Right lobe of liver (tissue), 4 donors: Measurements from ENCODE around the gene TNIK.

Experiments
- POLR2A ChIP-seq: fragments of 450-650 bp; IDR thresholded peaks from one replicate; pipeline ENCODE4 v1.6.1; 2017; ENCODE audit warnings: antibody characterized with exemption, mild to moderate bottlenecking
- TF ChIP-seq, protein P1 (sequence below), 4 donors: fragments of 200-600 bp in 3 of 4; fragments of 450-650 bp in 1 of 4; IDR thresholded peaks; one replicate each; pipeline versions ENCODE4 v1.5.1 to v1.8.0; 2016 to 2022; ENCODE audit warnings: antibody characterized with exemption in 4 of 4, mild to moderate bottlenecking in 2 of 4
- donor health status: DM: no; HTN: no; CAD: no.
- donor health status: DM: no; HTN: no; CAD: no.
- donor health status: DM: no; HTN: yes; CAD: no.

DNA sequence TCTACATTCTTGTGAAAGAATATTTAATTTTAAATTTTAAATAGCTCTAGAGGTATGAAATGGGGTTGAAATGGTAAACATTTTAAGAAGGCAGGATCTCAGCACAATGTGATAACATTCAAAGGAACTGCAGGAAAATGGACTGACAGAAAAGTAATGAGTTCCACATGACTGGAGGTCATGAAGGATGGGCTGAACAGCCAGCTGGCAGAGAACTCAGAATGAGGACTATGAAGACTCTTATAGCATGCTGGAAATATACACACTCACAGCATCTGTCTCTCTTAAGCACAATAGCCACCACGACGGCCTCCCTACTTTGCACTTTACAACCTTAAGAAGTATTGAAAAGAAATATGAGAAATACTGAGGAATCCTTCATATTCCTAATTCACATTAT, 94.7 kb downstream of the TNIK start:
- no peak for TF ChIP-seq POLR2A
- TF ChIP-seq, protein P1, sequence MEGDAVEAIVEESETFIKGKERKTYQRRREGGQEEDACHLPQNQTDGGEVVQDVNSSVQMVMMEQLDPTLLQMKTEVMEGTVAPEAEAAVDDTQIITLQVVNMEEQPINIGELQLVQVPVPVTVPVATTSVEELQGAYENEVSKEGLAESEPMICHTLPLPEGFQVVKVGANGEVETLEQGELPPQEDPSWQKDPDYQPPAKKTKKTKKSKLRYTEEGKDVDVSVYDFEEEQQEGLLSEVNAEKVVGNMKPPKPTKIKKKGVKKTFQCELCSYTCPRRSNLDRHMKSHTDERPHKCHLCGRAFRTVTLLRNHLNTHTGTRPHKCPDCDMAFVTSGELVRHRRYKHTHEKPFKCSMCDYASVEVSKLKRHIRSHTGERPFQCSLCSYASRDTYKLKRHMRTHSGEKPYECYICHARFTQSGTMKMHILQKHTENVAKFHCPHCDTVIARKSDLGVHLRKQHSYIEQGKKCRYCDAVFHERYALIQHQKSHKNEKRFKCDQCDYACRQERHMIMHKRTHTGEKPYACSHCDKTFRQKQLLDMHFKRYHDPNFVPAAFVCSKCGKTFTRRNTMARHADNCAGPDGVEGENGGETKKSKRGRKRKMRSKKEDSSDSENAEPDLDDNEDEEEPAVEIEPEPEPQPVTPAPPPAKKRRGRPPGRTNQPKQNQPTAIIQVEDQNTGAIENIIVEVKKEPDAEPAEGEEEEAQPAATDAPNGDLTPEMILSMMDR (IDR thresholded peaks at IDR 0.05): no peak
